CD14-positive monocyte (primary cell): ENCODE measurements around the gene WFDC8. TPM values are rescaled to one million over a fixed set of nuclear protein-coding genes. Genes with fewer than 3 reads are reported as not detected.

Experiments
- DNase-seq, 3 donors: peaks; one replicate each; pipeline ENCODE4 v3.0.0-alpha.2; 2011 to 2022
- H2AFZ ChIP-seq: 2 replicates; pipeline ENCODE4 v1.6.0; 2012; ENCODE audit warnings: mild to moderate bottlenecking, low read depth, low read length, inconsistent platforms; ENCODE audit not compliant: insufficient read depth, poor library complexity, severe bottlenecking
- H3K27ac ChIP-seq, 2 donors: 1 replicate in 1 of 2; 2 replicates in 1 of 2; pipeline ENCODE4 v1.5.1; 2012 to 2013; ENCODE audit warnings: low read length in 2 of 2, control low read depth in 1 of 2, inconsistent platforms in 1 of 2, low read depth in 1 of 2, mild to moderate bottlenecking in 1 of 2
- H3K27me3 ChIP-seq, 2 donors: one replicate each; pipeline versions ENCODE4 v1.6.0 to v1.6.1; 2011 to 2013; ENCODE audit warnings: low read length in 2 of 2; ENCODE audit not compliant: control insufficient read depth in 2 of 2, insufficient read depth in 2 of 2
- H3K36me3 ChIP-seq, 2 donors: replicated peaks in 1 of 2; 1 replicate in 1 of 2; 2 replicates in 1 of 2; pipeline versions ENCODE4 v1.5.1 to v1.6.1; 2012 to 2013; ENCODE audit warnings: low read length in 2 of 2, control low read depth in 1 of 2, inconsistent platforms in 1 of 2, mild to moderate bottlenecking in 1 of 2; ENCODE audit not compliant: insufficient read depth in 2 of 2, control insufficient read depth in 1 of 2
- H3K4me1 ChIP-seq, 2 donors: 1 replicate in 1 of 2; 2 replicates in 1 of 2; pipeline versions ENCODE4 v1.5.1 to v1.6.1; 2012 to 2013; ENCODE audit warnings: low read length in 2 of 2, control low read depth in 1 of 2, inconsistent platforms in 1 of 2, mild to moderate bottlenecking in 1 of 2, moderate library complexity in 1 of 2; ENCODE audit not compliant: insufficient read depth in 2 of 2, control insufficient read depth in 1 of 2
- H3K4me2 ChIP-seq: replicated peaks from 2 replicates; pipeline ENCODE3; 2012; ENCODE audit warnings: low read length, moderate library complexity, mild to moderate bottlenecking; ENCODE audit not compliant: poor library complexity, severe bottlenecking; ENCODE audit errors: extremely low read depth
- H3K4me3 ChIP-seq, 3 experiments: fragments of 200-600 bp in 1 of 3; sonication (generic) in 1 of 3; replicated peaks in 1 of 3; 1 replicate in 2 of 3; 2 replicates in 1 of 3; pipeline ENCODE4 v1.5.1; 2011 to 2013; ENCODE audit warnings: low read length in 3 of 3, mild to moderate bottlenecking in 3 of 3, control low read depth in 2 of 3, low read depth in 2 of 3, inconsistent platforms in 1 of 3, moderate library complexity in 1 of 3
- H3K79me2 ChIP-seq: 2 replicates; pipeline ENCODE4 v1.6.0; 2012; ENCODE audit warnings: mild to moderate bottlenecking, control low read depth, inconsistent platforms, low read length, moderate library complexity; ENCODE audit not compliant: insufficient read depth
- H3K9ac ChIP-seq: 2 replicates; pipeline ENCODE4 v1.6.0; 2017; ENCODE audit warnings: low read length, mild to moderate bottlenecking; ENCODE audit not compliant: insufficient read depth, poor library complexity, severe bottlenecking
- H3K9me3 ChIP-seq, 2 donors: replicated peaks in 1 of 2; 1 replicate in 1 of 2; 2 replicates in 1 of 2; pipeline versions ENCODE4 v1.5.1 to v1.6.1; 2012 to 2013; ENCODE audit warnings: low read length in 2 of 2, control low read depth in 1 of 2; ENCODE audit not compliant: control insufficient read depth in 1 of 2, insufficient read depth in 1 of 2
- H4K20me1 ChIP-seq: 2 replicates; pipeline ENCODE4 v1.6.0; 2012; ENCODE audit warnings: mild to moderate bottlenecking, low read length, control low read depth, moderate library complexity; ENCODE audit not compliant: insufficient read depth
- H3K27ac Mint-ChIP-seq, 7 donors: one replicate each; pipeline ENCODE4 v1.8.0; 2020; ENCODE audit warnings: mild to moderate bottlenecking in 7 of 7, mixed read lengths in 7 of 7, moderate library complexity in 6 of 7, inconsistent platforms in 2 of 7
- H3K27me3 Mint-ChIP-seq, 3 donors: one replicate each; pipeline ENCODE4 v1.8.0; 2021 to 2022; ENCODE audit warnings: low read depth in 3 of 3, mild to moderate bottlenecking in 3 of 3, mixed read lengths in 3 of 3, moderate library complexity in 3 of 3, inconsistent platforms in 1 of 3
- H3K36me3 Mint-ChIP-seq, 2 donors: one replicate each; pipeline ENCODE4 v1.8.0; 2020; ENCODE audit warnings: mixed read lengths in 2 of 2, inconsistent platforms in 1 of 2, mild to moderate bottlenecking in 1 of 2
- H3K4me1 Mint-ChIP-seq: one replicate; pipeline ENCODE4 v1.8.0; 2020; ENCODE audit warnings: mild to moderate bottlenecking, mixed read lengths
- H3K4me3 Mint-ChIP-seq, 2 donors: one replicate each; pipeline ENCODE4 v1.8.0; 2020; ENCODE audit warnings: mild to moderate bottlenecking in 2 of 2, mixed read lengths in 2 of 2, moderate library complexity in 1 of 2
- H3K9me3 Mint-ChIP-seq, 7 donors: one replicate each; pipeline ENCODE4 v1.8.0; 2020 to 2022; ENCODE audit warnings: mixed read lengths in 7 of 7, mild to moderate bottlenecking in 6 of 7, moderate library complexity in 6 of 7, inconsistent platforms in 2 of 7
- WGBS: methylation state at CpG from one replicate; pipeline ENCODE4 v1.1.5; 2013; ENCODE audit warnings: missing lambda C conversion rate; ENCODE audit not compliant: insufficient coverage; 5-methylcytosine and 5-hydroxymethylcytosine counted together
- intact Hi-C, 2 donors: fragments of 100-400 bp; cut with micrococcal nuclease; formaldehyde crosslinking; loops; one replicate each; pipeline versions ENCODE4 v1.15.0 to v1.15.1; 2023
- polyA plus RNA-seq, 3 donors: library from polyadenylated mRNA; depleted of rRNA in 1 of 3; unstranded in 2 of 3; stranded (reverse) in 1 of 3; fragments of 300-500 nt in 2 of 3; fragments of >200 nt in 1 of 3; fragmentation: Illumina TruSeq in 2 of 3; gene quantifications; 1 replicate in 2 of 3; 2 replicates in 1 of 3; pipeline ENCODE4 v1.2.3, GENCODE V29; 2012 to 2021
- TF ChIP-seq, protein P1 (sequence below): fragments of 200-600 bp; IDR thresholded peaks from one replicate; pipeline ENCODE4 v1.8.0; 2022; ENCODE audit warnings: antibody characterized with exemption, mild to moderate bottlenecking

Gene WFDC8
- polyA plus RNA-seq, 3 donors = not detected

DNA sequence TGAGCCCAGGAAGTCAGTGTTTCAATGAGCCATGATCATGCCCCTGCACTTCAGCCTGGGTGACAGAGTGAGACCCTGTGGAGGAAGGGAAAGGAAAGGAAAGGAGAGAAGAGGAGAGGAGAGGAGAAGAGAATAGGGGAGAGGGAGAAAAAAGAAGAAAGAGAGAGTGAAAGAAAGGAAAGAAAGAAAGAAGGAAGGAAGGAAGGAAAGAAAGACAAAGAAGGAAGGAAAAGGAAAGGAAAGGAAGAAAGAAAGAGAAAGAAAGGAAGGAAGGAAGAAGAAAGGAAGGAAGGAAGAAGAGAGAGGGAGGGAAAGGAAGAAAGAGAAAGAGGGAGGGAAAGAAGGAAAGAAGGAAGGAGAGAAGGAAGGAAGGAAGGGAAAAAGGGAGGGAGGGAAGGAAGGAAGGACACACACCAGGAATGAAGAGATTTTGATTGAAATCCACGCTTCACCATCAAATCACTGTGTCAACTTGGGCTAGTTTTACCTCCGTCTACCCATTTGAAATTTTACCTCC, 14.3 kb downstream of the WFDC8 start:
- intact Hi-C loops = no loop called here
- Mint-ChIP-seq H3K4me3 (no peak overlapping the region), H3K36me3 (no peaks in the 10 kb centered on the region), H3K27me3 (peaks cover 3 to 15% (median 14%) of the 10 kb centered on the region in 3 donors), H3K27ac (peak overlapping the region in 1 of 7 donors; percentile 19), H3K9me3 (peaks cover 0 to 8% (median 3%) of the 10 kb centered on the region in 7 donors), H3K4me1 (no peaks in the 10 kb centered on the region)
- TF ChIP-seq, protein P1, sequence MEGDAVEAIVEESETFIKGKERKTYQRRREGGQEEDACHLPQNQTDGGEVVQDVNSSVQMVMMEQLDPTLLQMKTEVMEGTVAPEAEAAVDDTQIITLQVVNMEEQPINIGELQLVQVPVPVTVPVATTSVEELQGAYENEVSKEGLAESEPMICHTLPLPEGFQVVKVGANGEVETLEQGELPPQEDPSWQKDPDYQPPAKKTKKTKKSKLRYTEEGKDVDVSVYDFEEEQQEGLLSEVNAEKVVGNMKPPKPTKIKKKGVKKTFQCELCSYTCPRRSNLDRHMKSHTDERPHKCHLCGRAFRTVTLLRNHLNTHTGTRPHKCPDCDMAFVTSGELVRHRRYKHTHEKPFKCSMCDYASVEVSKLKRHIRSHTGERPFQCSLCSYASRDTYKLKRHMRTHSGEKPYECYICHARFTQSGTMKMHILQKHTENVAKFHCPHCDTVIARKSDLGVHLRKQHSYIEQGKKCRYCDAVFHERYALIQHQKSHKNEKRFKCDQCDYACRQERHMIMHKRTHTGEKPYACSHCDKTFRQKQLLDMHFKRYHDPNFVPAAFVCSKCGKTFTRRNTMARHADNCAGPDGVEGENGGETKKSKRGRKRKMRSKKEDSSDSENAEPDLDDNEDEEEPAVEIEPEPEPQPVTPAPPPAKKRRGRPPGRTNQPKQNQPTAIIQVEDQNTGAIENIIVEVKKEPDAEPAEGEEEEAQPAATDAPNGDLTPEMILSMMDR = no peak
- Histone ChIP-seq H3K4me1 (no peaks in the 10 kb centered on the region), H3K27me3 (no peaks in the 10 kb centered on the region), H4K20me1 (no peaks in the 10 kb centered on the region), H3K9me3 (no peaks in the 10 kb centered on the region), H3K79me2 (no peaks in the 10 kb centered on the region), H3K27ac (no peak overlapping the region), H2AFZ (no peak overlapping the region), H3K4me2 (no peak overlapping the region), H3K36me3 (no peaks in the 10 kb centered on the region), H3K4me3 (no peak overlapping the region), H3K9ac (no peak overlapping the region)
- WGBS = no CpG with 5 or more reads among the region's 2 CpGs
- no peak for DNase-seq

DNA sequence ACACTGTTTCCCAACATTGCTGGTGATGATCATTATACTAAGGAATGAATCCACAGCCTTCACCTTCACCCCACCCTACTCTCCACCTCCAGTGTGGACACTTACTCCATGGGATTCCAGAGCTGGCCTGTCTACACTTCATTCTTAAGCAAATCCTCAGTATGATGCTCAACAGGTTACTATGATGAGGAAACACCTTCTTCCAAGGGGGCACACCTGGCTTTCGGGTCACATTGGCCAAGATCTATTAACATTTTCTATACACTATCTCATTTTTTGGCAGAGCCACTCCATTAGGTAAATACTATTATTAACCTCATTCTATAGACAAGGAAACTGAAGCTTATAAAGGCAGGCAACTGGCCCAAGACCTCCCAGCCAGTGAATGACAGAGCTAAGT, 23.9 kb downstream of the WFDC8 start:
- no peaks in the 10 kb centered on the region for H3K79me2 ChIP-seq
- Mint-ChIP-seq H3K27ac (no peak overlapping the region), H3K36me3 (no peaks in the 10 kb centered on the region), H3K4me3 (no peak overlapping the region), H3K9me3 (peaks cover 0 to 4% (median 3%) of the 10 kb centered on the region in 7 donors), H3K27me3 (peaks cover 3 to 10% (median 8%) of the 10 kb centered on the region in 3 donors), H3K4me1 (no peaks in the 10 kb centered on the region)
- 83% methylated on average over 1 of the region's 1 CpG for WGBS
- H3K4me3 ChIP-seq = no peak overlapping the region
- no peaks in the 10 kb centered on the region for H3K36me3 ChIP-seq
- H2AFZ ChIP-seq = no peak overlapping the region
- H3K4me1 ChIP-seq = no peaks in the 10 kb centered on the region
- H3K27me3 ChIP-seq = peaks cover 0 to 6% of the 10 kb centered on the region in 2 donors
- intact Hi-C loops = no loop called here
- H3K27ac ChIP-seq = no peak overlapping the region
- H3K4me2 ChIP-seq = no peak overlapping the region
- H4K20me1 ChIP-seq = no peaks in the 10 kb centered on the region
- DNase-seq = no peak
- no peak overlapping the region for H3K9ac ChIP-seq
- TF ChIP-seq, protein P1 = no peak
- no peaks in the 10 kb centered on the region for H3K9me3 ChIP-seq
